SK-N-SH treated with all-trans-retinoic acid at 6 μM for 48 hours (cell line): ENCODE results near the gene CLECL1.
"Not testable (repeated sequence)": the region's sequence is repeated elsewhere in the genome, so short reads cannot be mapped to it uniquely, and the experiment has no call there.

Source experiments
- ATAC-seq: fragments of 200-7000 bp; cut with Tn5 transposase; 3 replicates; pipeline ENCODE4 v1.9.1; 2020; ENCODE audit warnings: mild to moderate bottlenecking, moderate library complexity
- ARNTL ChIP-seq: fragments of 450-650 bp; formaldehyde crosslinking; IDR thresholded peaks from 2 replicates; pipeline ENCODE4 v1.5.0; 2020; ENCODE audit warnings: low read depth, mild to moderate bottlenecking, moderate library complexity, borderline replicate concordance
- BACH2 ChIP-seq: fragments of 250-450 bp; sonication (Bioruptor Pico); IDR thresholded peaks from 2 replicates; pipeline ENCODE4 v1.9.0; 2021; ENCODE audit warnings: mild to moderate bottlenecking, borderline replicate concordance
- CREB5 ChIP-seq: fragments of 250-450 bp; sonication (Bioruptor Pico); IDR thresholded peaks from 2 replicates; pipeline ENCODE4 v1.5.1; 2020; ENCODE audit warnings: low read depth, mild to moderate bottlenecking, moderate library complexity
- CSDC2 ChIP-seq: fragments of 250-450 bp; sonication (Bioruptor Pico); IDR thresholded peaks from 2 replicates; pipeline ENCODE4 v1.5.0; 2020; ENCODE audit warnings: mild to moderate bottlenecking, moderate library complexity
- ESRRG ChIP-seq: fragments of 250-450 bp; sonication (Bioruptor Pico); IDR thresholded peaks from 2 replicates; pipeline ENCODE4 v1.6.1; 2021; ENCODE audit warnings: mild to moderate bottlenecking
- GLIS3 ChIP-seq: fragments of 250-450 bp; sonication (Bioruptor Pico); IDR thresholded peaks from 2 replicates; pipeline ENCODE4 v1.5.0; 2020; ENCODE audit warnings: mild to moderate bottlenecking, moderate library complexity
- ISL1 ChIP-seq: fragments of 250-450 bp; sonication (Bioruptor Pico); IDR thresholded peaks from 2 replicates; pipeline ENCODE4 v2.1.2; 2022; ENCODE audit warnings: mild to moderate bottlenecking, moderate library complexity
- POU6F1 ChIP-seq: fragments of 250-450 bp; sonication (Bioruptor Pico); IDR thresholded peaks from 2 replicates; pipeline ENCODE4 v1.8.0; 2021; ENCODE audit warnings: low read depth, mild to moderate bottlenecking, moderate library complexity, borderline replicate concordance
- PPARA ChIP-seq: fragments of 250-450 bp; sonication (Bioruptor Pico); IDR thresholded peaks from 2 replicates; pipeline ENCODE4 v1.5.0; 2020; ENCODE audit warnings: mild to moderate bottlenecking, borderline replicate concordance
- RARB ChIP-seq: fragments of 250-450 bp; sonication (Bioruptor Pico); IDR thresholded peaks from 2 replicates; pipeline ENCODE4 v1.8.0; 2021; ENCODE audit warnings: mild to moderate bottlenecking, moderate library complexity
- TCF4 ChIP-seq: fragments of 250-450 bp; sonication (Bioruptor Pico); IDR thresholded peaks from 2 replicates; pipeline ENCODE4 v1.8.0; 2021; ENCODE audit warnings: mild to moderate bottlenecking, moderate library complexity, borderline replicate concordance
- TOX ChIP-seq: fragments of 250-450 bp; sonication (Bioruptor Pico); IDR thresholded peaks from 2 replicates; pipeline ENCODE4 v1.8.0; 2021; ENCODE audit warnings: mild to moderate bottlenecking, moderate library complexity, borderline replicate concordance
- TSHZ2 ChIP-seq: fragments of 250-450 bp; sonication (Bioruptor Pico); IDR thresholded peaks from 2 replicates; pipeline ENCODE4 v1.5.0; 2020; ENCODE audit warnings: mild to moderate bottlenecking, moderate library complexity
- ZC3H10 ChIP-seq: fragments of 250-450 bp; sonication (Bioruptor Pico); IDR thresholded peaks from 2 replicates; pipeline ENCODE4 v1.5.1; 2021; ENCODE audit warnings: mild to moderate bottlenecking, moderate library complexity
- ZFP3 ChIP-seq: fragments of 250-450 bp; sonication (Bioruptor Pico); IDR thresholded peaks from 2 replicates; pipeline ENCODE4 v1.5.0; 2020; ENCODE audit warnings: mild to moderate bottlenecking, moderate library complexity
- ZFP30 ChIP-seq: fragments of 450-650 bp; formaldehyde crosslinking; IDR thresholded peaks from 2 replicates; pipeline ENCODE4 v1.5.0; 2022; ENCODE audit warnings: mild to moderate bottlenecking, moderate library complexity
- ZNF565 ChIP-seq: fragments of 450-650 bp; formaldehyde crosslinking; conservative IDR thresholded peaks from 2 replicates; pipeline ENCODE4 v1.5.0; 2020; ENCODE audit warnings: low read depth, mild to moderate bottlenecking, moderate library complexity
- ZNF70 ChIP-seq: fragments of 450-650 bp; formaldehyde crosslinking; IDR thresholded peaks from 2 replicates; pipeline ENCODE4 v1.5.0; 2020; ENCODE audit warnings: mild to moderate bottlenecking, moderate library complexity
- ZNF8 ChIP-seq: fragments of 450-650 bp; formaldehyde crosslinking; IDR thresholded peaks from 2 replicates; pipeline ENCODE4 v1.5.0; 2020; ENCODE audit warnings: mild to moderate bottlenecking, moderate library complexity

The CLECL1 gene

GRCh38 chr12:9706086-9706685, 26.7 kb downstream of the CLECL1 start:
- TF ChIP-seq ZFP30 (CRISPR knock-in tag) (no peak), TSHZ2 (CRISPR knock-in tag) (no peak), ZNF70 (CRISPR knock-in tag) (no peak), ISL1 (CRISPR knock-in tag) (no peak), ARNTL (no peak)
- no peak for ATAC-seq

GRCh38 chr12:9704561-9704960, 28.3 kb downstream of the CLECL1 start:
- not testable (repeated sequence) for ATAC-seq

- ATAC-seq = no peak
- TF ChIP-seq ZFP3 = no peak
Observed at GRCh38 chr12:9702255-9702654, 30.6 kb downstream of the CLECL1 start.

GRCh38 chr12:9701380-9702154, 31.3 kb downstream of the CLECL1 start:
- no peak for ATAC-seq

GRCh38 chr12:9700606-9700956, 32.3 kb downstream of the CLECL1 start:
- no peak for ATAC-seq
- TF ChIP-seq ZC3H10 (CRISPR knock-in tag) (no peak), BACH2 (CRISPR knock-in tag) (no peak), TSHZ2 (CRISPR knock-in tag) (no peak), ISL1 (CRISPR knock-in tag) (no peak), GLIS3 (CRISPR knock-in tag) (no peak), ZFP30 (CRISPR knock-in tag) (no peak), PPARA (no peak), CSDC2 (no peak)

More at GRCh38 chr12:9701380-9702154, 31.3 kb downstream of the CLECL1 start:
- no peak for TF ChIP-seq ZNF8 (CRISPR knock-in tag)
- TF ChIP-seq ISL1 (CRISPR knock-in tag) = no peak
- TF ChIP-seq TCF4 = no peak
- TF ChIP-seq CREB5 = no peak
- TF ChIP-seq RARB (CRISPR knock-in tag) = no peak
- TF ChIP-seq ZFP30 (CRISPR knock-in tag) = no peak

GRCh38 chr12:9699898-9700605, 32.8 kb downstream of the CLECL1 start:
- no peak for ATAC-seq
- no peak for TF ChIP-seq ZFP30 (CRISPR knock-in tag)
- TF ChIP-seq ZNF70 (CRISPR knock-in tag) = no peak
- no peak for TF ChIP-seq ZNF565 (CRISPR knock-in tag)
- no peak for TF ChIP-seq TOX (CRISPR knock-in tag)
- no peak for TF ChIP-seq RARB (CRISPR knock-in tag)
- no peak for TF ChIP-seq POU6F1 (CRISPR knock-in tag)
- TF ChIP-seq TCF4 = no peak
- no peak for TF ChIP-seq ESRRG (CRISPR knock-in tag)
- TF ChIP-seq CSDC2 = no peak
- no peak for TF ChIP-seq CREB5
